Measurements from ENCODE around the gene CCL27.

CCL27 gene

DNA sequence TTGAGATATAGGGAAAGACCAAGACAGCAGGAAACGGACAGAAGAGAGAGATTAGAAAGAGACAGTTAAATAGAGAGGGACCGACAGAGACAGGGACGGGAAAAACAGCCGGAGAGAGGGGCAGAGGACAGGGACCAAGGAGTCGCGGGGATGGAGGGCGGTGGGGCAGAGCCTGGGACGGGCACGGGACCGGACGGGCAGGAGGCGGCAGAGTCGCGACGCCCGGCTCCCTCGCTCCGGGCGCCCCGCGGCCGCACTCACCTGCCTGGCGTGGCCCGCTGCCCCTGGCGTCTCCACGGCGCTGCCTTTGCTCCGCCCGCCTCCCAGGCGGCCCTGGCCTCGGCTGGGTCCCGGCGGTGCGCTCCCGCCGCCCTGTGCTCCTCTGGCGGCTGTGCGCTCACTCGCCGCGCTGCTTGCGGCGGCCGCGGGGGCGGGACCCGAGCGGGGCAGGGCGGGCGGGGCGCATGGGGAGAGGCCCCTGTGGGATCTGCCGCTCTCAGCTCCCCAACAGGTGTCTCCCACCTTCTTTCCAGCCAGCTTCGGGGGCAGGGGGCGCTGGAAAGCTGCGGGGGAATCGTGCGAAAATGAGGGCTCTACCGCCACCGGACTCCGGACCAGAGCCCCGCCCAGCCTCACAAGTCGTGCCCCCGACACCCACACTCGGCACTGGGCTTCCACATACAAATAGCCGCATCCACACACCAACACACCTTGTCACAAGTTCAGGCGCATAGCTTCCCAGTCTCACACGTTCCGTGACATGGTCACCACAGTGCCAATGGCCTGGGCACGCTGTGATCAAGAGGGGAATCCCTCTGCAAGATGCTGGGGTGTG, 33.6 kb downstream of the CCL27 start, which contains the start of gene ARID3C:
TSS of gene ARID3C (minus strand) at position 411 of the 835 bp plus-strand sequence. CDS start 1,052 bp downstream, outside the sequence.
- in situ Hi-C loops (cut with HindIII; ENCODE audit: low sequenced_read_pairs), result no loop called here

DNA sequence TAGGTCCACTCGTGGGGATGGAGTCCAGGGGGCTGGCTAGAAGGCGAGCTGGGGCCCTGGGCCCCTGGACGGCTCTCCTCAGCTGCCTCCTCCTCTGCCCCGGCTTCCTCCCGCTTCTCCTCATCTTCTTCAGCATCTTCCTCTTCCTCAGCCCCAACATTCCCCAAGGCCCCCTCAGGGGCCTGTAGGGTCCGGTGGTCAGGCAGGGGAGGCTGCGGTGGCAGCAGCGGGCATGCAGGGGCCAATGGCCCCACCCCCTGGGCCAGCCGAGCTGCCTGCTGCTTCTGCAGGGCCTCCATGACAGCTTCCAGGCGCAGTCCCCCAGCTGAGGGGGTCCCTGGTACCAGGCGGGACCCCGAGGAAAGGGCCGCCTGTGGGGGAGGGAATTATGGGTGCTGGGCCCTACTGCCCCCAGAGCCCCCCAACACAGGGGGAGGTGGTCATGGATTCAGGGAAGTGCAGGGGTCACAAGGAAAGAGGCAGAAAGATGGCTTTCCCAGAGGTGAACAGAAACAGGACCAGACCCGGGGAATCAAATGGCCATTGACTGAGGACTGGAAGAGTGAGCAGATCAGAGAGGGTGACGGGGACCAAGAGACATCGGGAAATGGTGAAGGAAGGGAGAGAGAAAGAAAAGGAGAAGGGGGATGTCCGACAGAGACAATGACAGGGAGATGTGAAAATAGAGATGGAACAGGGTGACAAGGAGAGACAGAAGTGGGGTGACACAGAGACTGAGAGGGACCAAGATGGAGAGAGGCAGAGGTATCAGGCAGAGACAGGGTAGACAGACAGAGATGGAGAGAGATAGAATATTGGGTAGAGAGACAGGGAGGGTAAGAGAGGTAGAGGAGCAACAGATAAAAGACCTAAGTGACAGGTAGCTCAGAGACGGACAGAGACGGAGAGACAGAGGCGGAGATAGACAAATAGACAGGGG, 34.5 kb downstream of the CCL27 start:
- in situ Hi-C loops (cut with HindIII; ENCODE audit: low sequenced_read_pairs), result no loop called here

DNA sequence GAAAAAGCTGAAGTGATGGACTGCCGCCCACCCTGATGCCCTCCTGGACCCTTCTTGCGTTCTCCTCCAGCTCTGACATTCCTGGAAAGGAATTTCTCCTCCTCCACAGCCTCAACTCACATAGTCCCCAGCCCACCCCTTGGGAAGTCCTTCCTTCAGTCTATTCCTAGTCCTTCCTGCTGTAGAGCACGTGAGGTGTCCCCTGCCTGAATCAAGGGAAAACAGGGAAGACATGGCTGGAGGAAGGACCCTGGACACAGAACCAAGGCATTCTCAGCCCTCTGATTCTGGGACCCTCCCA, 37.3 kb downstream of the CCL27 start:
- in situ Hi-C loops (cut with HindIII; ENCODE audit: low sequenced_read_pairs), result no loop called here

DNA sequence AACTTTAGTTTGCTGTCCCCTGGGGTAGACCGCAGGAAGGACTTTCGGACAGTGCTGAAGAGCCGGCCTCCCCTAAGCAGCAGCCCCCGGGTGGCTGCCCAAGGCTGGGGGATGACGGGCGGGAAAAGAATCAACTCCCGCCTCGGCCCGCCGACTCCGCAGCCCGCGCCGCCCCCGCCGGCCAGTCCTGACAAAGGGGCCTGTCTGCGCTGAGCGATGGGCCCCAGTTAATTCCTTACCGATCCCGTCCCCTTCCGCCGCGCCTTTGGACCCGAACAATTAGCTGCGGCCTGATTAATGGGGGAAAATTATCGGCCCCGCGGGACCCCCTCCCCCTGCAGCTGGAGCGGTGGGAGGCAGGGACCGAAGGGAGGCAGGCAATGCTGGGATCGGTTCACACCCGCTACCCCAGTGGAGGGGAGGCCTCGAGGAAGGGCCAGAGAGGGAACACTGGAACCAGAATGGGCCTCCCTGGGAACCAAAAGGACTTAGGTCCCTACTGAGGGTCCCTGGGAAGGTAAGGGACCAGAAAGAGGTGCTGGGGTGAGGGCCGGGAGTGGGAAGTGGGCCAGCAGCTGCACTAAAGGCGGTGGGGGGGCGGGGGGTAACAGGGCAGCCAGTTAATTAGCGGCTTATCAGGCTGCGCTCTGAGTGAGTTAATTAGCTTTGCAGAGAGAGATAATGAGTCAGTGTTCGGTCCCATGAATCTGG, 37.8 kb downstream of the CCL27 start:
- in situ Hi-C loops (cut with HindIII; ENCODE audit: low sequenced_read_pairs), result no loop called here

DNA sequence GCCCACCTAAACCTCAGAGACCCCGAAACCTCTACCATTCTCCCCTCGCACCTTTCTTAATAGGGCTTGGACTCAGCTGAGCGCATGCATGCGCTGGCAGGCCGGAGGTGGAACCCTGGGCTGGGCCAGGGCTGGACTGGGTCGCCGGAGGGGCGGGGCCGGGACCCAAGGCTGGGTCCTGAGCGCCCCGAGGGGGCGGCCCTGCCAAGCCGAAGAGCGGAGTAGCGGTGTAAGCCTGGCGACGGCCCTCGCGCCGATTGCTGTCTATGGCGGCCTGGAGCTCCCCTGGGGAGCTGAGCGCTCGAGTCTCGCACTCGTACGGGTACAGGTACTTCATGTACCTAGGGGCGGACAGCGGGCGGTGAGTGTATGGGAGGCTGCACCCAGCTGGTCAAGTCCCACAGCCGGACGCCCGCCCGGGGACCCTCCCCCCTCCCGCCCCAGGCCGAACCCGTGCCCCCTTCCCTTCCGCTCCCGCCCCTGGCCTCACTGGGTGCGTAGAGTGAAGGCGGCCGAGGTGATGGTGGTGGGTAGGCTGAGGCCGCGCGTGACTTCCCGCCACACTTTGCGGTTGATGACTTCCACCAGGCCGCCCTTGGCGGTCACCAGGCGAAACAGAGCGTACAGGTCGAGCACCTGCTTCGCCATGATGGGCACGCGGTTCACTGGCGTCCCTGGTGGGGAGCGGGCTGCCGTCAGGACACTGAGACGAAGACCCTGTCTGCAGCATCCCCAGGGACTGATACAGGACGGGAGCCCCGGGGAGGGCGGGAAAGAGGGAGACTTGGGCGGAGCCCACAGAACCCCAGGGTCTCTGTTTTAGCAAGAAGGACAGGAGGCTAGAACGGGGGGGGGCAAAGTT, 38.9 kb downstream of the CCL27 start:
- in situ Hi-C loops (cut with HindIII; ENCODE audit: low sequenced_read_pairs), result no loop called here

DNA sequence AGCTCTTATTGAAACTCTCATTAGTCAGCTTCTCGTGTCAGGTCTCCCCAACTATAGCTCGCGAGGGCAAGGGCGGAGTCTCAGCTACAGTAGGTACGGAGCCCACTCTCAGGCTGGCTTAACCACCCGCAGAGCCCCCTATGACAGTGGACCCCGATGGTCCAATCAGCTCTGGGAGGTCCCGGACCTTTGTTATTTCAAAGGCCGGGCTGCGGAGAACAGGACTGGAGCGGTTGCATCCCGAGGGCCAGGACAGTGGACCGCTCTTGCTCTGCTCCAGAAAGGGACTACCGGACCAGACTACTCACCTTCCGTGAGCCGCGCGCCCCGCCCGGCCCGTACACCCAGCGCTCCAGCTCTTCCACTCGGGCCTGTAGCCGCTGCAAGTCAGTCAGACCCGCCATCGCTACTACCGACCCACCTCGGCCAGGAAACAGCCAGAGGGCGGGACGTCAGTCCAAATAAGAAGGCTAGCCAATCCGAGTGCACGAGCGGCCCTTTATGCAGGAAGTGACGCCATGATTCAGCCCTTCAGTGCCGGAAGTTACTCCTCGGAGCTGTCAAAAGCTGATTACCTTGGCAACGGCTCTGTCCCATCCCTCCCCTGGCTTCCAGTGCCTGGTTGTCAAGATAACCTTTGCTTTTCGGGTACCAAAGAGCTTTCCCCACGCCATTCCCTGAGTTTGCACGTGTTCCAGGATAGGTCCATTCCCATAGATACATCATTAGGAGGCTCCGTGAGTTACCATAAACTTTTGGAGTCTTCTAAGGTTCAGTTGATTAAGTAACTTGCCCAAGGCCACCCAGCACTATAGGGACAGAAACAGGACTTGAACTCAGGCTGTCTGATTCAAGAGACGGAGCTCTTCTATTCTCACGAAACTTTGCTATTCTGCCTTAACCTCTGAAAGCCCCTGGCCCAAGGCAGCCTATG, 42.1 kb downstream of the CCL27 start, which contains the start of gene DCTN3:
TSS of gene DCTN3 (minus strand) at position 435 of the 934 bp plus-strand sequence. CDS start at position 404, 31 bp downstream.
- in situ Hi-C loops (cut with HindIII; ENCODE audit: low sequenced_read_pairs), result no loop called here

DNA sequence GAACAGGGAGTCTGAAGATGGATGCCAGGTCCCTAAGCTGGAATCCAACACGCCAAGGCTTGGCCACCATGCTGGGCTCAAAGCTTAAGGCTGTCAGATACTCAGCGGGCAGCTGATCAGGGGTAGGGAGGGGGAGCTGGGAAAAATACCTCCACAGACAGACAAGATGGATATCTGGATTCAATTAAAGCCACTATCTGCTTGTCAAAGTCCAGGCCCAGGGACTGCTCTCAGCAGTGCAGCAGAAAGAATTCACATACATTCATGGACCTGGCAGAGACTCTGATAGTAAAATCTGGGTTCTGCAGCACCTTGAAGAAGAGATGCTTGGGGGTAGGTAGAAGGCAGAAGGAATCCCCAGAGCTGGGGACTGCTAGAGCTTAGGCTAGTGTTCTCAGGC, 47.3 kb downstream of the CCL27 start:
- in situ Hi-C loops (cut with HindIII; ENCODE audit: low sequenced_read_pairs), result loop anchor here (5.0 kb wide), 1 partner anchor 168 kb away; no protein-coding TSS in a partner anchor

DNA sequence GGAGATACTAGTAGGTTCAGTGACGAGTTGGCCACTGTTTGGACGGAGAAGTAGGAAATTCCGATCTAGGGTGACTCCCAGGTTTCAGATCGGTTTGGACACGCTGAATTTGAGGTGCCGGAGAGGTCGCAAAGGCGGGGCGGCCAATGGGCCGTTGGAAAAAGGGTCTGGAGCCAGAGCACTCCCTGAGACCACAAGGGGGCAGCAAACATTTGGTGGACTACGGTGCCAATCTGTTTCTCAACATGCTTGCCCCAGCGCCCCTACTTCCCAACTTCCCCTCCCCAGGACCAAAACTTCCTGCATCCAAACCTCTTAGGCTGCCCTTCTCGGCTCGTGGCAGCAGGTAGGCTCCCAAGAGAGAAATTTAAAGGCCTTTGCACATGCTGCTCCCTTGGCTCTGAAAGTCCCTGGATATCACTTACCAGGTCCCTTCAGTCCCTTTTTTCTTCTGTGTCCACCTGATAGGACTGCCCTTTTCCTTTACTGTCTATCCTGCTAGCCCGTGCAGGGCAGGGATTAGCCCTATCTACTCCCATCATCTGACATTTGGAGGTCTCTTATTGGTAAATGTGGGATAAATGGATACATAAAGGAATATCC, 49.6 kb downstream of the CCL27 start:
- in situ Hi-C loops (cut with HindIII; ENCODE audit: low sequenced_read_pairs), result no loop called here

Measured in endothelial cell of hepatic sinusoid (primary cell).